Ovary (tissue), 3 donors: Measurements from ENCODE around the gene AP2A2.

Source experiments
- CTCF ChIP-seq, 3 donors: fragments of 450-650 bp in 2 of 3; fragments of 200-600 bp in 1 of 3; IDR thresholded peaks; one replicate each; pipeline versions ENCODE4 v1.5.1 to v1.8.0; 2016 to 2022; ENCODE audit warnings: antibody characterized with exemption in 3 of 3, mild to moderate bottlenecking in 1 of 3
- POLR2A ChIP-seq: fragments of 450-650 bp; IDR thresholded peaks from one replicate; pipeline ENCODE4 v1.6.1; 2017; ENCODE audit warnings: antibody characterized with exemption, mild to moderate bottlenecking, moderate library complexity
- donor health status: DM: no; HTN: no; CAD: no.

DNA sequence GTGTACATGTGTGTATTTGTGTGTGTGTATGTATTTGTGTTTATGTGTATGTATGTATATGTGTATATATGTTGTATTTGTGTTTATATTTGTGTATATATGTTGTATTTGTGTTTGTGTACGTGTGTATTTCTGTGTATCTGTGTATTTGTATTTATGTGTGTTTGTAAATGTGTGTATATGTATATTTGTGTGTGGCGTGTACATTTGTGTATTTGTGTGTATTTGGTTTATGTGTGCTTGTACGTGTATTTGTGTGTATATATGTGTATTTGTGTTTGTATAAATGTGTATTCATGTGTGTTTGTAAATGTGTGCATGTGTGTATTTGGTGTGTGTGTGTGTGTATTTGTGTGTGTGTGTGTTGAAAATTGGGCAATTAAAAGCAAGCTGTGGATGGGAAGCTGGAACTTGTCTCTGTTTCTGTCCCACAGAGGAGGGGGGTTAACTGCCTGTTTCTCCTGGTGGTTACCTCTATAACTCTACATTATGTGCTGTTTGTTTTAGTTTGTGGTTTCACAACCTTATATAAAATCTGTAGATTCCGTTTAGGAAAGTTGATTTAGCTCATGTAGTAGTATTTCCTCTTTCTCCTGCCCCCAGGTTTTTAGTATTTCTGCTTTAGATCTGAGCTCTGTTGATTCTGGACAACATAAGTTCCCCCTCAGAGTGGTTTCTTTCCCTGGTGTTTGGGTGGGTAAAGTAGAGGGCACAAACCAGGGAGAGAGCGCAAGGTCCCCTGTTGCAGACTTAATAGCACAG, 28.9 kb downstream of the AP2A2 start:
- TF ChIP-seq POLR2A, result no peak
- no peak for TF ChIP-seq CTCF (IDR thresholded peaks at IDR 0.05)
